Midbrain (tissue), 1 donor: ENCODE data around the gene C6orf89.
"Not testable (repeated sequence)": the region's sequence is repeated elsewhere in the genome, so short reads cannot be mapped to it uniquely, and the experiment has no call there.

Source experiments
- DNase-seq: peaks from one replicate; lab custom pipeline; 2025; lab: John Stamatoyannopoulos, UW

C6orf89 gene

GRCh38 chr6:36888115-36888643, 2.4 kb downstream of the C6orf89 start:
- DNase-seq = no peak

- no peak for DNase-seq
These were observed 3.1 kb downstream of the C6orf89 start for GRCh38 chr6:36888654-36889481.

DNA sequence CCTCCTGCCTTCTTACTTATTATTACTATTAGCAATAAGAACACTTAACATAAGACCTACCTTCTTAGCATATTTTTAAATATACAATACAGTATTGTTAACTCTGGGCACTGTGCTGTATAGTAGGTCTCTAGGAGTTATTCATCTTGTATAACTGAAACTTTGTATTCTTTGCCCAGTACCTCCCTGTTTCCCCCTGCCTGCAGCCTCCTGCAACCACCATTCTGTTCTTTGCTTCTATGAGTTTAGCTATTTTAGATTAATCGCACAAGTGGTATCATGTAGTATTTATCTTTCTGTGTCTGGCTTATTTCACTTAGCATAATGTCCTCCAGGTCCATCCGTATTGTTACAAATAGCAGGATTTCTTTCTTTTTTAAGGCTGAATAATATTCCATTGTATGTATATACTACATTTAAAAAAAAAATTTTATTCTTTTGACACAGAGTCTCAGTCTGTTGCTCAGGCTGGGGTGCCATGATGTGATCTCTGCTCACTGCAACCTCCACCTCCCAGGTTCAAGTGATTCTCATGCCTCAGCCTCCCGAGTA, 4.4 kb downstream of the C6orf89 start:
- DNase-seq = no peak

DNA sequence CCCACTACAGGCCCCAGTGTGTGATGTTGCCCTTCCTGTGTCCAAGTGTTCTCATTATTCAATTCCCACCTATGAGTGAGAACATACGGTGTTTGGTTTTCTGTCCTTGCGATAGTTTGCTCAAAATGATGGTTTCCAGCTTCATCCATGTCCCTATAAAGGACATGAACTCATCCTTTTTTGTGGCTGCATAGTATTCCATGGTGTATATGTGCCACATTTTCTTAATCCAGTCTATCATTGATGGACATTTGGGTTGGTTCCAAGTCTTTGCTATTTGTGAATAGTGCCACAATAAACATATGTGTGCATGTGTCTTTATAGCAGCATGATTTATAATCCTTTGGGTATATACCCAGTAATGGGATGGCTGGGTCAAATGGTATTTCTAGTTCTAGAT, 5.4 kb downstream of the C6orf89 start:
- DNase-seq = not testable (repeated sequence)

DNA sequence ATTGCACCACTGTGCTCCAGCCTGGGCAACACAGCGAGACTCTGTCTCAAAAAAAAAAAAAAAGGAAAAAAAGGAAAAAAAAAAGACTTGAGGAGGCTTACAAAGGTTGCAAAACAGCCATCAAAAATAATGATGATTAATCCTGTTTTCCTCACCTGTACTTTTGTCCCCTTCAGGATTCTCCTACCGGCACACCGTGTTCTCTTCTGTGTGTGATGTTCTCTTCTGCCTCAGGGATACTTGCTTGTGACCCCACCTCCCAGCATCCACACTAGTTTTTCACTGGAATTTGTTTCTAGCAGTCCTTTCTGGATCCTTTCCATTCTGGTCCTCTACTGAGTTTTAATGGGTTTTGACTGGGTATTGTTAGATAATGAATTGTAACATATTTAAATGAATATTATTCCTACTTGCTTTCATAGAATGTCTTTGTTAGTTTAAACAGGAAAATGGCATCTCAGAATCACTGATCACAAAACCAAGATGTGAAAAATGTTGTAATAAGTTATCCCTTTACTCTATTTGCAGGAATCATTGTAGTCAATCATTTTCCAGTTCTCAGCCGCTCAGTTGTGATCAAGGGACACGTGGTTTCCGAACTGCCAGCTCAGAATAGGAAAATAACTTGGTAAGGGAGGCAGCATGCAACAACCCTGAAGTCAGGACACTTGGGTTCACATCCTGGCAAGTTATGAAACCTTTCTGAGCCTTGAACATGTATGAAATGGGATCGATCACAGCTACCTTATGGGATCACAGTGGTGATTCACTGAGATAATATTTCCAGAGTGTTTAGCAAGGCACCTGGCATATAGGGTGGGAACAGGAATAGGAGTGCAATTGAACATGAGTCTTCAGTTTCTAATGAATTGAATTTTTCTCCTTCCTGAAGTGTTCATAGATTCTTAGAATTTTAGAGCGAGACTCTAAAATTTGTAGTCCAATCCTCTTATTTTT, 8.5 kb downstream of the C6orf89 start:
- no peak for DNase-seq

DNA sequence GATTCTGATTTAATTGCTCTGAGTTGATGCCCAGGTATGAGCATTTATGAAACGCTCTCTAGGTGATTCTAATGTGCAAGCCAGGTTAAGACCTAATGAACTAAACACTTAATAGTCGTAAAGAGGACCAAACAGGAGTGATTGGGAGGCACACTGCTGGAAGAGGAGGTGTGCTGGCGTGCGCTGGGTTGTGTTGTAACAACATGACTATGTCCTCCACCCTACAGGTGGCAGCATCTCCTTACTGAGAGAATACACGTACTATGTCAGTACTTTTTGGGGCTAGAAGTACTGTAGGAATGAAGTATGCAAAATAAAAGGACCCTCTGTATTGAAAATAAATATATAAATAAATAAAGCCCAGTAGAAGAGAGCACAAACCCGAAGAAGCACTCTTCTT, 11.9 kb downstream of the C6orf89 start:
- DNase-seq = peak; percentile 11

DNA sequence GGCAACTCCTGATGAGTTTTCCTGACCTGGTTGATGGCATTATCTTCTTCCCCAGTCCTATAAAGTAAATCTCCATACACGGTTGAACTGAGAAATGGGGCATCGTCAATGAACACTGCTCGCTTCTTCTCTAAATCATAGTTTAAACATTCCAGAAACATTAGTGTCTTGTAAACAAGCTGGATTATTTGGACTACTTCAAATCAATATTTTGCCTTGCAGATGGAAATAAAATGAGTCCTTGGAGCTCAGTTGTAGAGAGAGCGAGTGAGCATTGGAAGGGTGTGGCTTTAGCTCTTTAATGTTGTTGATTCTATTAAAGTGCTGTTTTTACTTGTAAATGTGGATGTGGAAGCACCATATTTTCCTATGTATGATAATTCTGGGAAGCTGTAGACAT, 18.4 kb downstream of the C6orf89 start:
- DNase-seq = no peak

GRCh38 chr6:36904851-36905393, 19.2 kb downstream of the C6orf89 start:
- no peak for DNase-seq

DNA sequence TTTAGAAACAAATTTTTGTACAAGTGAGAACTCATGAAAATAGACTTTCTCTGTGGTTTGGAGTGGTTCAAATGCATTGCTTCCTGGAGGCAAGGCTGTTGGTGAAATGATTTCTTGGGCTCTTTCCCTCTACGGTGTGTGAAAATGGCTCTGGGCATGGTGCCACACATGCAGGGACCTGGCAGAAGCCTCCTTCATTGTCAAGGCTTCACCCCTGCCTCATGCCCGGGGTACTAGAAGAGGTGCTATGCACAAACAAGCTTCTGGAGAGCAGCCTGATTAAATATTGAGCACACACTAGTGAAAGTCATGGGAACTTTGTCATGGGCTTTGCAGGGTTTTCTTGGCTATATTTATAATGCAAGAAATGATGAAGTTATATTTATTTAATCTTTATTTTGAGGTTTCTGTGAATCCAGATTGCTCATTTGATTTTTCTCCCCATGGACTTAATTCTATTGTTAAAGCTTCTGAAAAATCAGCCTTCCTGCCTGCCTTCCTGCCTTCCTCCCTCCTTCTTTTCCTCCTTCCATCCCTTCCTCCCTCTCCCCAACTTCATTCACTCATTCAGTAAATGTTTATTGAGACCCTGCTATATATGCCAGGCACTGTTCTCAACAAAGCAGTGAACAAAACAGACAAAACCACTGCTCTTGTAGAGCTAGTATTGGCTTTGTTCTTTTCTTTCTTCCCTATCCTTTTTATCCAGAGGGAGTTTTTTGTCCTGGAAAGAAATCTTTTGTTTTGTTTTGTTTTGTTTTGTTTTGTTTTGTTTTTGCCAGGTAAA, 21.0 kb downstream of the C6orf89 start:
- DNase-seq = peak; percentile 48

DNA sequence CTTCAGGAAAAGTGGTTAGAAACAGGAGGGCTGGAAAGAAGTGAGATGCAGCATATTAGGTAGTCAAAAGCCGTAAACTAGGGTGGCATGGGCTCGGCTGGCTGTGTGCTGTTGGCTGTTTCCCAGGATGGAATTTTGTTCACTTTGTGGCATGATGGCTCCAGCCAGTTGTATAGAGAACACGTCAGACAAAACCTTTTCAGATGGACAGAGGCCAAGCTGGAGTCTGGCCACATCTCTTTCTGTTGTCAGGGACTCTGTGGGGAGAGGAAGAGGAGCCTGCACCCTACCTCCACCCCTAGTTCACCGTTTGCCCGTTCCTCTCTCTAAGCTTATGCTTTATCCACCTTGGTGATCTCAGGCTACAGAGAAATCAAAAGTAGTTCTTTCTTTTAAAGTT, 22.0 kb downstream of the C6orf89 start:
- peak; percentile 17 for DNase-seq

GRCh38 chr6:36908747-36909146, 23.0 kb downstream of the C6orf89 start:
- no peak for DNase-seq

DNA sequence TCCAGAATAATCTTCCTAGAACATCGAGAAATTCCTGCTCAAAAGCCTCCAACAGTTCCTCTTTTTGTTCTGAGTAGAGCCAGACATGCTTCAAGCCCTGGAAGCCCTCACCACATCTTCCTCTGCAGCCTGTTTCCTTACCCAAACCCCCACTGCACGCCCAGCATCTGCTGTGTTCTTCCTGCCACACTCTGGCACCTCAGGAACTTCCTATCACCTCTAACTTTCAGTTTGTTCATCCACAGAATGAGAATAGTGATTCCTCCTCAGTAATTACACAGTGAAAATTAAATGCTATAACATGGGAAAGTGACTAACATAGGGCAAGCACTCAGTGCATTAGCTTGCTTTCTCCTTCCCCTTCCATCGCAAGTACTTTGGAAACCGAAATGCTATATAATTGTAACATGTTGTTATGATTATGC, 26.3 kb downstream of the C6orf89 start:
- no peak for DNase-seq

DNA sequence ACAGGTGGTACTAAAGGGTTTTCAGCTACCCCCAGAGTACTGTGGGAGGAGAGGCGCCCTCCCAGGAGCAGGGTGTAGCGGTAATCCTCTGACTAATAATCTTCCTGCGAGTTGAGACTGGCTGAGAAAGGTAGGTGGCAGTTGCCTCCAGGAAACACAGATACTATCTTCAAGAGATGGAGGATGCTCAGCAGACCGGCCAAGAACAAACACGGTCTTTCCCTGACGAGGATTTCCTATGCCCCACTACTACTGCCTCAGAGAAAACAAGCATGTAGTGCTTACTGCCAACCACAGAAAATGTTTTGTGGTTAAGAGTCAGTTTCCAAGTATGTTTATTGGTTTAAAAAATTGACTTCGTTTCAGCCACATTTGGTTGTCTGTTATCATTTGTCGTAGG, 26.8 kb downstream of the C6orf89 start:
- no peak for DNase-seq

GRCh38 chr6:36913082-36913481, 27.3 kb downstream of the C6orf89 start:
- DNase-seq = no peak

- peak; percentile 20 for DNase-seq
These were observed 28.6 kb downstream of the C6orf89 start for GRCh38 chr6:36914227-36914794.

DNA sequence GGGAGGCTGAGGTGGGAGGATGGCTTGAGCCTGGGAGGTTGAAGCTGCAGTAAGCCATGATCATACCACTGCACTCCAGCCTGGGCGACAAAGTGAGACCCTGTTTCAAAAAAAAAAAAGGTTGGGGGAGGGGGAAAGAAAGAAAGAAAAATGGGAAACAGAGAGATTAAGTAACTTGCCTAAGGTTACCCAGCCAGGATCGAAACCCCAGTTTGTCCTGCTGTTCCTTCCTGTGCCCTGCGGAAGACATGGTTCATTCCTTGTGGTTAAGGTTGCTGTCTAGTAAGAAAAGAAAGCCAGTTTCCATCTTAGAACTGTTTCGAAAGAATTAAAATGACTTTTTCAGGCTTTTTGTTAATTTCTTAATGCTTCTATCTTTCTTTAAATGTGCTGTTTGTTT, 29.8 kb downstream of the C6orf89 start:
- no peak for DNase-seq

GRCh38 chr6:36916126-36916525, 30.4 kb downstream of the C6orf89 start:
- no peak for DNase-seq

DNA sequence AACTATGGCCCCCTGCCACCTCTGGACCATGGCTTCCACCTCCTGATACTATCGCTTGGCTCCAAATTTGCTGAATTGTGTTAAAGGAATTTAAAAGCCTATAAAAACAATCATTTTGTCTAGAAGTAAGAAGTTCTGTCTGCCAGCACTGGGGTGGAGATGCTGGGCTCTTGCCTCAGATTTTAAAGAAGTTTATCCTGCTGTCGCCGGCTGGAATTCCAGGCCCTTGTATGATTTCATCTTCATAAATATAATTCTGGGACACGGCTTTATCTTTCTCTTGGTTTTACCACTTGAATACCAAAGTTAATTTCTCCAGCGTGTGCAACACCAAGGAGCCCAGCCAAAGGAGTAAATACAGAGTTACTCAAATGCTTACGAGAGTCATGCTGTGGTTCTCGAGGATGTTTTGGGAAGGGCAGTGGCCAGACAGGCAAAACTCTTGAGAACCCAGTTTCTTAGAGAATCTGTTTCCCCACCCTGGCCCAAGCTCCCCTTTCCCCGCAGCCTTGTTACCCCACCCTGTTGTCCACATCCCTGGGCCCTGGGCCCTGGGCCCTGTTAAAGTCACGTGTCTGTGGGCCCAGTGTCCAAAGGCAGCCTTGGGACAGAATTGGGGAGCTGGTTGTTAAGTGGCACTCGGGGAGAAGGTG, 31.9 kb downstream of the C6orf89 start:
- no peak for DNase-seq

DNA sequence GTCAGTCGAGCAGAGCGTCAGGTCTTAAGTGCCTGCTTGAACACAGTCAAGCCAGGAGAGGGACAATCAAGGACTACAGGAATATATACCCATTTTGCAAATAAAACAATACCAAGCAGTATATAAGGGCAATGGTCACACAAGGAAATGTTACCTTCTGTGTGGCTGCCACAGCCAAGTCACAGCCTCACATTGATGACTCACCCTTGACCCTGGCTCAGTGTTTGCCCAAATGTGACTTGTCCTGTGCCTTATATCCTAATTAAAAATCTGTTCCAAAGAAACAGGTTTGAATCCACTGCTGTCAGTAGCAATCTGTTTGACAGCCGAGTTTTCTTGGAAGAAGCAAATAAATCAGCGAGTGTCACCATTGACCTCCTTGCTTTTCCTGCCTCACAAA, 34.3 kb downstream of the C6orf89 start:
- DNase-seq = no peak

- DNase-seq = no peak
These were observed 34.8 kb downstream of the C6orf89 start for GRCh38 chr6:36920546-36920945.
